Neural cell (in vitro differentiated cells): Measurements from ENCODE around the gene COBL.

Experiments
- CTCF ChIP-seq: fragments of 450-650 bp; IDR thresholded peaks from 2 replicates; pipeline ENCODE4 v1.5.1; 2014; ENCODE audit warnings: antibody characterized with exemption, mild to moderate bottlenecking, moderate library complexity; ENCODE audit not compliant: poor library complexity, severe bottlenecking
- EP300 ChIP-seq: fragments of 450-650 bp; conservative IDR thresholded peaks from 2 replicates; pipeline ENCODE4 v1.6.1; 2014; ENCODE audit warnings: antibody characterized with exemption, mild to moderate bottlenecking, moderate library complexity; ENCODE audit not compliant: poor library complexity, severe bottlenecking
- POLR2AphosphoS5 ChIP-seq: IDR thresholded peaks from 2 replicates; pipeline ENCODE4 v1.6.1; 2012

GRCh38 chr7:51080622-51081269 is 235.9 kb downstream of the COBL start:
- TF ChIP-seq POLR2AphosphoS5 (no peak), EP300 (no peak), CTCF (no peak)
